ENCODE results near the gene GRIN3A.

Gene GRIN3A

DNA sequence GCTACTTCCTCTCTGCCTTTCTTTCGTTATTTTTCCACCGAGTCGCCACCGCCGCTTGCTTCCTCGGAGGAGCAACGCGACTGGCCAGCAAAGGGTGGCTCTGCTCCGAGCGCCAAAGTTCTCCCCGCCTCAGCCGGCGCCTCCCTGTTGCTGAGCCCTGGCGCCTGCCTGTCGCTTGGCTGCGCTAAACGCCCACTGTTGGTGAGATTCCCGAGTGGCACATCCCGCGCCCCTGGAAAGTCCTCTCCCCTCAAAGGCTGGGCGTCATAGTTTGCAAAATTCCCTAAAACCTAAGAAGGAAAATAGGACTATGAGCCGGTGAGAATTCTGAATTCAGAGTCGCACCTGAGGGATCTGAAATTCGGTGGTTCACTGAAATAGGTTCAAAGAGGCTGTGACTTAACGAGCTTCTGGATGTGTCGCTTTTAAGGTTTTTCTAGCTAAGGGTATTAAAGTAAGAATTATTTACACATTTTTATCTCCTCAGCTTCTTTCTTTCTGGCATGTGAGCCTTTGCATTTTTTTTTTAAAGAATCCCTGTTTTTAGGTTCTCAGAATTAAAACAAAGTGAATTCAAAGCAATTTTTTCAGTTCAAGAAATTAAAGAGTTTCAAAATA is at the start of gene GRIN3A:
GRIN3A (minus strand) TSS at position 82 of the 618 bp plus-strand sequence. CDS start 668 bp downstream, outside the sequence.
- DNase-seq (ENCODE audit: low read depth in 1 of 2, low spot score in 1 of 2) = peak in 1 of 2 experiments; percentile 1
- in situ Hi-C loops (cut with HindIII; ENCODE audit: low pct_unique_long_range_greater_than_20kb, low sequenced_read_pairs) = no loop called here
- TF ChIP-seq JUND (IDR thresholded peaks at IDR 0.05; ENCODE audit: low read depth) = no peak

DNA sequence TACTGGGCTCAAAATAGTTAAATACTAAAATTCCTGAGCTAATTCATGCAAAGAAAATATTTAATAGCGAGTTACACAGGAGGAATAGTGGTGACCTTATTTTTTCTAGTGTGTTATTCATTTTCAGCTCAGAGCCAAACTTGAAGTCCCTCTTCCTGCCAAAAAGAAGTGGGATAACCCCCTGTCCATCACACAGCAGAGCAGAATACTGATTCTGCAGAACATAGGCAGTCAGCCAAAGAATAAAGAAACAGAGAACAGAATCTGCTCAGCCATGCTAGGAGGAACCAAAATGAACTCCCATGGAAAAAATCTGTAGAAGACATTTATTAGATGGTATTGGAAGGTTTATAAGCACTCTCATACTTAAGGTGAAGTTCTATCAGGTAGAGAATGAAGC is 49.4 kb upstream of the GRIN3A start:
- in situ Hi-C loops (cut with HindIII; ENCODE audit: low pct_unique_long_range_greater_than_20kb, low sequenced_read_pairs) = no loop called here
- TF ChIP-seq JUND (IDR thresholded peaks at IDR 0.05; ENCODE audit: low read depth) = no peak
- no peak for DNase-seq (ENCODE audit: low read depth in 1 of 2, low spot score in 1 of 2)

DNA sequence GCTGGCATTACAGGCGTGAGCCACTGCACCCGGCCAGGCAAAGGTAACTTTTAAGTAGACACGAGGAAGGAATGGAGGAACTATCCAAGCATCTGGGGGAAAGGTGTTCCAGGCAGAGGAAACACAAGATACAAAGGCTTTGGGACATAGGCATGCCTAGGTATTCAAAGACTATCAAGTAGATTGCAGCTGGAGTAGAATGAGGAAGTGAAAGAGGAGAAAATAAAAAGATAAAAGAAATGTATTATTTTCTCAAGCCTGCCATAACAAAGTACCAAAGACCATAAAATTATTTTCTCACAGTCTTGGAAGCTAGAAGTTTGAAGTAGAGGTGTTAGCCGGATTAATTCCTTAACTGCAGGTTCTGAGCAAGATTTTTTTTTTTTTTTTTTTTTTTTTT is 39.9 kb upstream of the GRIN3A start:
- in situ Hi-C loops (cut with HindIII; ENCODE audit: low pct_unique_long_range_greater_than_20kb, low sequenced_read_pairs) = no loop called here
- DNase-seq (ENCODE audit: low read depth in 1 of 2, low spot score in 1 of 2) = no peak
- no peak for TF ChIP-seq JUND (IDR thresholded peaks at IDR 0.05; ENCODE audit: low read depth)

DNA sequence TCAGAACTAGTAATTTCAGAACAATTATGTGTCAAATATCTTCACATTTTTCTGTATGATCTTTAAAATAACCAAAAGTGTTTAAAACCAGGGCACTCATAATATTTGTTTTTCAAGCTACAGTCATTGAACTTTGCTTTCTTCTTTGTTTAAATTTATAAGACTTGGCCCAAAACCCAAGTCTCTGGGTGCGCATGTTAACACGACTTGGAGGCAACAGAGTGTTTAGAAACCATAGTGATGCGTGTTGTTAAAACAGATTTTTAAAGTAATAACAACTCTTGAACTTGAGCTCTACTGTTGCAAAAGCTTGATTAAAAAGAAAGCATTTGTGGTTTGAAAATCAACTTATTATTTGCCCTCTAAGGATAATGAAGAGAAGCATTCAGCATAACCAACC is 26.0 kb upstream of the GRIN3A start:
- TF ChIP-seq JUND (IDR thresholded peaks at IDR 0.05; ENCODE audit: low read depth) = no peak
- in situ Hi-C loops (cut with HindIII; ENCODE audit: low pct_unique_long_range_greater_than_20kb, low sequenced_read_pairs) = no loop called here
- no peak for DNase-seq (ENCODE audit: low read depth in 1 of 2, low spot score in 1 of 2)

DNA sequence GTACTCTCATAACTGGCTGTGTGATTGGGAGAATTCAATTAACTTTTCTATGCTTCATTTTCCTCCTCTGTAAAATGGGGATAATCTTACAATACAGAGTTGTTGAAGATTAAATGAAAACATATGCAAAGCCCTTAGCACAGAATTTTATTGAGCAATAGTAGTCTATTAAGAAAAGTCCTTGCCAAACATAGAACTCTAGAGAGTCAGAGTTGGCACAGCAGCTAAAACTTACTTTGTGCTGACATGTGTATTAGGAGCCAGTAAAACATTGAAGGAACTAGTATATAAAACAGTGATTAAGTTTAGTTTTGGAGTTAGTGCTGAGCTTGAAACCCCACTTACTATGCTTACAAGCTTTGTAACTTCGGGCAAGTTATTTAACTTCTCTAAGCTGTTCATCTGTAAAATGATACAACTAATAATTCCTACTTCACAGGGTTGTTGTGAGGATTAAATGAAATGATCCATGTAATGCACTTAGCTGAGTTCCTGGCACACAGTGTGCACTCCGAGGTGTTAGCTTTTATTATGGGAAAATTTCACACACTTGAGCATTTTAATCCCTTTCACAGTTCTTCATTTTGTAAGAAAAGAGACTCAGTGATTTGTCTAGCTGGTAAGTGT is 20.0 kb upstream of the GRIN3A start:
- DNase-seq (ENCODE audit: low read depth in 1 of 2, low spot score in 1 of 2) = no peak
- TF ChIP-seq JUND (IDR thresholded peaks at IDR 0.05; ENCODE audit: low read depth) = no peak
- in situ Hi-C loops (cut with HindIII; ENCODE audit: low pct_unique_long_range_greater_than_20kb, low sequenced_read_pairs) = no loop called here

DNA sequence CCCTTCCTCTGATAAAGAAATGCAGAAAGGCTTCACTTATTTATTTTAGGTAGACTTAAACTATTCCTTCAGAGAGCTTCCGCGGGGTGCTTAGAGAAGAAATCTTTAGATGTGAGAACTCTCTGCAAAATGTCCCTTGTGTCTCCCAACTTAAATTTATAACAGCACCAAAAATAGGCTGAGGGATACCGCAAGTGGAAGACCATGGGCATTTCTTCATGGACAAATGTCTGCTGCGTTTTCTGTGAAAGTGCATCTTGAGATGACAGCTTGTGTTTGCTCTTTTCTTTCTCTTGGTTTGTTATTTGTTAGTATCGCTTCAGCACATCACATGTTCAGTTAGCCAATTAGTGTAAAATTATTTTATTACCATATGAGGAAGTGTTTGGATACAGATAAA is 15.3 kb upstream of the GRIN3A start:
- DNase-seq (ENCODE audit: low read depth in 1 of 2, low spot score in 1 of 2) = no peak
- no peak for TF ChIP-seq JUND (IDR thresholded peaks at IDR 0.05; ENCODE audit: low read depth)
- in situ Hi-C loops (cut with HindIII; ENCODE audit: low pct_unique_long_range_greater_than_20kb, low sequenced_read_pairs) = no loop called here

DNA sequence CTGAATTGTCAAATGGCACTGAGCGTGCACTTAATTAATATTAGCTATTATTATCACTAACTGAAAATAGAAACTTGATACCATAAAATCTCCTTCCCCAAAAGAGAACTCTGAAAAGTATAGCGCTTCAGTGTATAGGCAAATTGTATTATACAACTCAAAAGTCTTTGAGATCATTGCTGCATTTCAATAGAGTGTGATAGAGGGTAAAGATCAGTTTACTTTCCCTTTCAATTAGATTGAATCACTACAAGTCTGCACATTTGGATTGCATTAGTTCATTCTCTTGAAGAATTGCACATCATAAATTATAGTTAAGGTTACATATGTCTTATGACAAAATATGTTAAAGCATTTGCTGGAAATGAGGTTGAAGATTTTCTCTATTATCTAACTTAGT is 13.4 kb upstream of the GRIN3A start:
- in situ Hi-C loops (cut with HindIII; ENCODE audit: low pct_unique_long_range_greater_than_20kb, low sequenced_read_pairs) = no loop called here
- no peak for TF ChIP-seq JUND (IDR thresholded peaks at IDR 0.05; ENCODE audit: low read depth)
- no peak for DNase-seq (ENCODE audit: low read depth in 1 of 2, low spot score in 1 of 2)

DNA sequence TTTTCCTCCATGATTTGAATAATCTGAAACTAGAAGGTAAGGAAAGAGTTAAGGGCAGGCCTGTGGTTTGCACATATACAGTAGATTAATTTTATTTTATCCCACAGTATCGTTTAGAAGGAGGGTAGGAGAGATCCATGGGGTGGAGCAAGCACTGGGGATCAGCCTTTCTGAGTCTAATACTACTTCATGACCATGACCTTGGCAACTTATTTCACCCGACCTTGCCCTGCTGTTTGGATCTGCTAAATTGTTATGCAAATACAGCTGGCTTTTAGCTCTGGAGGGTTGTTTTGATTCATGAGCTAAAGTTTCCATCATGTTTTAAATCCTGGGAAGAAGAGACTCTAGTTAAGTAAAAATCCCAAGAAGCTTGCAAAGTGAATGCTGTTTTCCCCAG is 864 bp upstream of the GRIN3A start:
- DNase-seq (ENCODE audit: low read depth in 1 of 2, low spot score in 1 of 2) = no peak
- no peak for TF ChIP-seq JUND (IDR thresholded peaks at IDR 0.05; ENCODE audit: low read depth)
- in situ Hi-C loops (cut with HindIII; ENCODE audit: low pct_unique_long_range_greater_than_20kb, low sequenced_read_pairs) = no loop called here

DNA sequence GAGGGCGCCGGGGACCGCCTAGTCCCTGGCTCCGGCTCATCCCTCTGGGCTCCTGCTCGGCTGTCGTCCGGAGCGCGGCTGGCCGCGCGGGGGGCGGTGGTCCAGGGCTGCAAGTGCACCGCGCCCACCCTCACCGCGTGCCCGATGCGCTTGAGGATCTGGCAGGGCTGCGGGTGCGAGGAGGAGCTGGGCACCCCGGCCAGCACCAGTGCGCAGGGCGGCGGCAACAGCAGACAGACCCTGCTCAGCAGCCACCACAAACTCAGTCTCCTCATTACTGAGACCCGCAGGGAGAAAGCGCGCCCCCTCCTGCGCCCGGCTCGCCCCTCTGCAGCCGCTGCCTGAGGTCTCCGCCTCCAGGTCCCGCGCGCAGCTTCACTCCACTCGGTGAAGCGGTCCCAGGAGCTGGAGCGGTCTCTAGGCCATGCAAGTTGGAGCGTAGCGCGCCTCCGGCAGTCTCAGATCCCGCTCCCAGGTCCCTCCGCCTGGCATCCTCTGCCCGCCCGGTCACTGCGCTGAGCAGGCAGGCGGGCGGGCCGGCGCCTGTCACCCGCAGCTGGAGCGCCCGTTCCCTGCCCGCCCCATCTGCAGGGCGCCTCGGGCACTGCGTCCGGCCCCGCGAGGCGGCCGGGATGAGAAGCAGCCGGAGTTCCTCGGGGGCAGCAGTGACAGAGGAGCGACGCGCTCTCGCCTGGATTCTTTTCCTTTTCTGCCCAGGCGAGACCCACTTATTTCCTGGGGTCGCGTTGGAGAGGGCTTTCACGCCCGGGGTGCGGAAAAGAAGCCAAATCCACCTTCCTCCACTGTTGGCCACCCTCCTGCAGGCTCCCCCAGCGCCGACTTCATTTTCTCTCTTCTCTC is 512 bp downstream of the GRIN3A start:
- no peak for DNase-seq (ENCODE audit: low read depth in 1 of 2, low spot score in 1 of 2)
- no peak for TF ChIP-seq JUND (IDR thresholded peaks at IDR 0.05; ENCODE audit: low read depth)
- in situ Hi-C loops (cut with HindIII; ENCODE audit: low pct_unique_long_range_greater_than_20kb, low sequenced_read_pairs) = no loop called here

DNA sequence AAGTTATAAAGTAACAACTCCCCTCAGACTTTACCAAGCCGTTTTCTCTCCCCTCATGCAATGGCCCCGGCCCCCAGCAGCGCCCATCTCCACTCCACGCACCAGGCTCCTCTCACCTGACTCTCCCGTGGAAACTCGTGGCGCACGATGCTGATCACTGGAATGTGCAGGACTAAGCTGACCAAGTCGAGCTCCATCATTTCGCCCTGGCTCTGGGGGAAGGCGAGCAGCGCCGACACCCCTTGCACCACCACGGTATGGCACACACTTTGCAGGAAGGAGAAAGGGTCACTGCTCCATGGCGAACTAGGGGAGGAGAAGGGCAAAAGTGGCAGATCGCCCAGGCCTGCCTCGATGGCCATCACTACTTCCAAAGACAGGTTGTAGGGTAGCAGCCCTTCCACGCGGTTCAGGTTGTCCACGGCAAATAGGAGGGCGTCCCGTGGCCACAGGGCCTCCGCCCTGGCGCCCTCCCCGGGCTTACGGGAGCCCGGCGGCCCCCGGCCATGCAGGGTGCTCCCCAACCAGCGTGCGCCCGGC is 1.2 kb downstream of the GRIN3A start:
- no peak for DNase-seq (ENCODE audit: low read depth in 1 of 2, low spot score in 1 of 2)
- in situ Hi-C loops (cut with HindIII; ENCODE audit: low pct_unique_long_range_greater_than_20kb, low sequenced_read_pairs) = no loop called here
- TF ChIP-seq JUND (IDR thresholded peaks at IDR 0.05; ENCODE audit: low read depth) = no peak

DNA sequence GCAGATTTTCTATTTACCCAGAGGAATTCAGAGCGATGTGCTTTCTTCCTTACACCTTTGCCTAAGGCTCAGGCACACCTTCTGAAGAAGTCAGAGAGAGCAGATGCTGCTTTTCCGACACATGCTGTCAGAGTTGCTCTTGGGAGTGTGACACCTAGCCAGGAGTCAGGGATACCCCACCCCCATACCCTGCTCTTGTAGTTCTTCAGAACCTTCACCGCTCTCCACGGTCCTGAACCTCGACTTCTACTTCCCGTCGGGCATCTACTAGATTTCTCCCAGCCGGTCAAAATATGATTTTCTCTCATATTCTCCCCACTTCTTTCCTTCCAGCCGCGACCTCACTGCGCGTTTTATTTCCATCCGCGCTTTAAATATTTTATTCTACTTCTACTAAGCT is 1.7 kb downstream of the GRIN3A start:
- TF ChIP-seq JUND (IDR thresholded peaks at IDR 0.05; ENCODE audit: low read depth) = no peak
- DNase-seq (ENCODE audit: low read depth in 1 of 2, low spot score in 1 of 2) = peak; percentile 31 to 57
- in situ Hi-C loops (cut with HindIII; ENCODE audit: low pct_unique_long_range_greater_than_20kb, low sequenced_read_pairs) = no loop called here

DNA sequence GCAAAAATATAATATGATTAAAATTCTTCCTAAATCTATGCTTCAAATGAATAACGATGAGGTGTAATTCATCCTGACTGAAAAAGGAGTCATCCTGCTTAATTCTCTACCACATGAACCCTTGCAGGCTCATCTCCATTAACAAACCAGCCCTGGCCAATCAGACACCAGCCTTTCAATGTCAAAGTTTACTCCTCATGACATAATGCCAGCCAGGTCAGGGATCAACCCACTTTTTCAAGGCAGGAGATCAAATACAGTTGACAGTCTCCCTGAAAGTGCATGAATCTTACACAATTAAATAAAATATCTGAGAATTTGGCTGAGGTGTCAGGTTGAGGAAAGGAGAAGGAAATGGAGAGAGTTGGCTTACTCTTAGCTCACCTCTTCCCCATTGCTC is 7.0 kb downstream of the GRIN3A start:
- DNase-seq (ENCODE audit: low read depth in 1 of 2, low spot score in 1 of 2) = no peak
- no peak for TF ChIP-seq JUND (IDR thresholded peaks at IDR 0.05; ENCODE audit: low read depth)
- in situ Hi-C loops (cut with HindIII; ENCODE audit: low pct_unique_long_range_greater_than_20kb, low sequenced_read_pairs) = no loop called here
